Fibroblast of lung (primary cell): ENCODE results near the gene PXYLP1.

Source experiments
- CTCF ChIP-seq, 2 donors: IDR thresholded peaks in 1 of 2; conservative IDR thresholded peaks in 1 of 2; 1 replicate in 1 of 2; 2 replicates in 1 of 2; pipeline ENCODE4 v1.5.1; 2011 to 2012; ENCODE audit warnings: low read length in 2 of 2, control low read depth in 1 of 2, inconsistent platforms in 1 of 2, low read depth in 1 of 2, mild to moderate bottlenecking in 1 of 2
- EZH2 ChIP-seq: IDR thresholded peaks from 2 replicates; pipeline ENCODE4 v1.5.1; 2012; ENCODE audit warnings: low read length, control low read depth, mild to moderate bottlenecking; ENCODE audit errors: missing control alignments

- TF ChIP-seq CTCF (conservative IDR thresholded peaks at IDR 0.05 in 1 of 2, IDR thresholded peaks at IDR 0.05 in 1 of 2; ENCODE audit: low read depth in 1 of 2, low read length in 2 of 2) (no peak), EZH2 (no peak)
Measured at GRCh38 chr3:141276398-141276797, 44.8 kb downstream of the PXYLP1 start.
